Measurements from ENCODE around the gene RTN4R. TPM values are rescaled to one million over a fixed set of nuclear protein-coding genes. Genes with fewer than 3 reads are reported as not detected.

RTN4R gene
- total and polyA plus RNA-seq, 9 of the 15 experiments (the other 6 are each of a cell fraction or from before 2014, with no cell fraction given) = 0.04 to 2.8 (median 1.4) TPM; not detected in 3

DNA sequence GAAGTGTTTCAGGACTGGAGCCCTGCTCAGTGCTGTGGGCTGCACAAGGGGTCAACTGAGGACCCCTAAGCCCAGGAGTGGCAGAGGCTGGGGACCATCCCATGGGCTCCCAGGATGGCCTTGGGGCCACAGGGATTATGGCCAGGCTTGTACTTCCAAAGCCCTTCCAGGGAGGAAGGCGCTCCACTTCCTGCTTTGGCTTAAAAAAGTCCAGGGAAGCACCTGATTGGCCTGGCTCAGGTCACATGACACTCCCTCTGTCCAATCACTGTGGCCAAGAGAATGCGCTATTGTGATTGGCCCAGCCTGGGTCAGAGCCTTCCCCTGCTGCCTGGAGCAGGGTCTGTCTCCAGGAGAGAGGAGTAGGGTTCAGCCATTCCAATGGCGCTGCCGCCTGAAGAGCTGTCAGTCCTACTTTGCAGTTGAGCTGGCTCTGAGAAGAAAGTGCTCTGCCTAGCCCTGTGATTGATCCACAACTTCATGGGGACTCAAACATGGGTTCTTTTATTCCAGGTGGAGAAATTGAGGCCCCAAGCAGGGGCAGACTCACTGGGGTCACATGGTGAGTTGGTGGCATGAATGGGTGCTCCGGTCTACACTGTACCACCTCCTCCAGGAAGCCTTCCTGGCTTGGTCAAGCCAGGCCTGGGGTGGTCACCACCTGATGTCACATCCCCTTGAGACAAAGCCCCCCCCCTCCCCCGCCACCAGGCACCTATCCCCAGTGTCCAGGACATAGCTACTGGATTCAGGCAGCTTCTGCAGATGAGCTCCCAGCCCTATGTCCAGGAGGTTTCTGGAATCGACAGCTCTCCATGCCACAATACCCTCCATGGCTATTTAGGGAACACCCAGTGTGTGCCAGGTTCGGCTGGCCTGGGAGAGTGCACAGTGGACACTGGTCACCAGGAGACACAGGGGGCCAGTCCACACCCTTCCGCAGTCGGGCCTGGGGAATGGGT, 48.2 kb downstream of the RTN4R start (continued):
- TF ChIP-seq, protein P1, sequence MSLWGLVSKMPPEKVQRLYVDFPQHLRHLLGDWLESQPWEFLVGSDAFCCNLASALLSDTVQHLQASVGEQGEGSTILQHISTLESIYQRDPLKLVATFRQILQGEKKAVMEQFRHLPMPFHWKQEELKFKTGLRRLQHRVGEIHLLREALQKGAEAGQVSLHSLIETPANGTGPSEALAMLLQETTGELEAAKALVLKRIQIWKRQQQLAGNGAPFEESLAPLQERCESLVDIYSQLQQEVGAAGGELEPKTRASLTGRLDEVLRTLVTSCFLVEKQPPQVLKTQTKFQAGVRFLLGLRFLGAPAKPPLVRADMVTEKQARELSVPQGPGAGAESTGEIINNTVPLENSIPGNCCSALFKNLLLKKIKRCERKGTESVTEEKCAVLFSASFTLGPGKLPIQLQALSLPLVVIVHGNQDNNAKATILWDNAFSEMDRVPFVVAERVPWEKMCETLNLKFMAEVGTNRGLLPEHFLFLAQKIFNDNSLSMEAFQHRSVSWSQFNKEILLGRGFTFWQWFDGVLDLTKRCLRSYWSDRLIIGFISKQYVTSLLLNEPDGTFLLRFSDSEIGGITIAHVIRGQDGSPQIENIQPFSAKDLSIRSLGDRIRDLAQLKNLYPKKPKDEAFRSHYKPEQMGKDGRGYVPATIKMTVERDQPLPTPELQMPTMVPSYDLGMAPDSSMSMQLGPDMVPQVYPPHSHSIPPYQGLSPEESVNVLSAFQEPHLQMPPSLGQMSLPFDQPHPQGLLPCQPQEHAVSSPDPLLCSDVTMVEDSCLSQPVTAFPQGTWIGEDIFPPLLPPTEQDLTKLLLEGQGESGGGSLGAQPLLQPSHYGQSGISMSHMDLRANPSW (CRISPR knock-in tag; IDR thresholded peaks at IDR 0.05) = 0 out of 2 replicates have a peak, but pooled peaks have one; percentile 56
- TF ChIP-seq RBM17 (IDR thresholded peaks at IDR 0.05; ENCODE audit: borderline replicate concordance, low read depth, low read length) = no peak
- TF ChIP-seq JUN (IDR thresholded peaks at IDR 0.05; ENCODE audit: borderline replicate concordance, low read depth, low read length) = no peak
- 0 out of 2 replicates have a peak, but pooled peaks have one; percentile 62 for TF ChIP-seq JUN (CRISPR knock-in tag; IDR thresholded peaks at IDR 0.05; ENCODE audit: borderline replicate concordance)
- 0 out of 2 replicates have a peak, but pooled peaks have one; percentile 19 for TF ChIP-seq ZNF124 (CRISPR knock-in tag; IDR thresholded peaks at IDR 0.05)
- no peak for TF ChIP-seq SUPT5H (IDR thresholded peaks at IDR 0.05)
- TF ChIP-seq, protein P2, sequence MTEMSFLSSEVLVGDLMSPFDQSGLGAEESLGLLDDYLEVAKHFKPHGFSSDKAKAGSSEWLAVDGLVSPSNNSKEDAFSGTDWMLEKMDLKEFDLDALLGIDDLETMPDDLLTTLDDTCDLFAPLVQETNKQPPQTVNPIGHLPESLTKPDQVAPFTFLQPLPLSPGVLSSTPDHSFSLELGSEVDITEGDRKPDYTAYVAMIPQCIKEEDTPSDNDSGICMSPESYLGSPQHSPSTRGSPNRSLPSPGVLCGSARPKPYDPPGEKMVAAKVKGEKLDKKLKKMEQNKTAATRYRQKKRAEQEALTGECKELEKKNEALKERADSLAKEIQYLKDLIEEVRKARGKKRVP (CRISPR knock-in tag; IDR thresholded peaks at IDR 0.05) = no peak
- TF ChIP-seq CHD2 (IDR thresholded peaks at IDR 0.05; ENCODE audit: low read depth, low read length) = peak; percentile 30; the same call in 1 of the 2 replicates
- TF ChIP-seq CBX3 (IDR thresholded peaks at IDR 0.05; ENCODE audit: borderline replicate concordance in 1 of 2, low read length in 2 of 2) = peak in 1 of 2 experiments; percentile 92; a peak in 1 of 3 replicates
- TF ChIP-seq HNRNPLL (IDR thresholded peaks at IDR 0.05; ENCODE audit: low read depth, low read length, poor library complexity, severe bottlenecking) = peak; percentile 34
- no peak for TF ChIP-seq TEAD4 (IDR thresholded peaks at IDR 0.05; ENCODE audit: low read length)
- TF ChIP-seq TEAD4 (CRISPR knock-in tag; IDR thresholded peaks at IDR 0.05; ENCODE audit: borderline replicate concordance) = peak; percentile 54
- peak; percentile 64; the same call in 1 of the 2 replicates for TF ChIP-seq CBX5 (IDR thresholded peaks at IDR 0.05; ENCODE audit: borderline replicate concordance, low read depth)
- TF ChIP-seq TEAD1 (CRISPR knock-in tag; IDR thresholded peaks at IDR 0.05) = 0 out of 4 replicates have a peak, but pooled peaks of 1 of the 2 experiments have one; percentile 41
- TF ChIP-seq, protein P3, sequence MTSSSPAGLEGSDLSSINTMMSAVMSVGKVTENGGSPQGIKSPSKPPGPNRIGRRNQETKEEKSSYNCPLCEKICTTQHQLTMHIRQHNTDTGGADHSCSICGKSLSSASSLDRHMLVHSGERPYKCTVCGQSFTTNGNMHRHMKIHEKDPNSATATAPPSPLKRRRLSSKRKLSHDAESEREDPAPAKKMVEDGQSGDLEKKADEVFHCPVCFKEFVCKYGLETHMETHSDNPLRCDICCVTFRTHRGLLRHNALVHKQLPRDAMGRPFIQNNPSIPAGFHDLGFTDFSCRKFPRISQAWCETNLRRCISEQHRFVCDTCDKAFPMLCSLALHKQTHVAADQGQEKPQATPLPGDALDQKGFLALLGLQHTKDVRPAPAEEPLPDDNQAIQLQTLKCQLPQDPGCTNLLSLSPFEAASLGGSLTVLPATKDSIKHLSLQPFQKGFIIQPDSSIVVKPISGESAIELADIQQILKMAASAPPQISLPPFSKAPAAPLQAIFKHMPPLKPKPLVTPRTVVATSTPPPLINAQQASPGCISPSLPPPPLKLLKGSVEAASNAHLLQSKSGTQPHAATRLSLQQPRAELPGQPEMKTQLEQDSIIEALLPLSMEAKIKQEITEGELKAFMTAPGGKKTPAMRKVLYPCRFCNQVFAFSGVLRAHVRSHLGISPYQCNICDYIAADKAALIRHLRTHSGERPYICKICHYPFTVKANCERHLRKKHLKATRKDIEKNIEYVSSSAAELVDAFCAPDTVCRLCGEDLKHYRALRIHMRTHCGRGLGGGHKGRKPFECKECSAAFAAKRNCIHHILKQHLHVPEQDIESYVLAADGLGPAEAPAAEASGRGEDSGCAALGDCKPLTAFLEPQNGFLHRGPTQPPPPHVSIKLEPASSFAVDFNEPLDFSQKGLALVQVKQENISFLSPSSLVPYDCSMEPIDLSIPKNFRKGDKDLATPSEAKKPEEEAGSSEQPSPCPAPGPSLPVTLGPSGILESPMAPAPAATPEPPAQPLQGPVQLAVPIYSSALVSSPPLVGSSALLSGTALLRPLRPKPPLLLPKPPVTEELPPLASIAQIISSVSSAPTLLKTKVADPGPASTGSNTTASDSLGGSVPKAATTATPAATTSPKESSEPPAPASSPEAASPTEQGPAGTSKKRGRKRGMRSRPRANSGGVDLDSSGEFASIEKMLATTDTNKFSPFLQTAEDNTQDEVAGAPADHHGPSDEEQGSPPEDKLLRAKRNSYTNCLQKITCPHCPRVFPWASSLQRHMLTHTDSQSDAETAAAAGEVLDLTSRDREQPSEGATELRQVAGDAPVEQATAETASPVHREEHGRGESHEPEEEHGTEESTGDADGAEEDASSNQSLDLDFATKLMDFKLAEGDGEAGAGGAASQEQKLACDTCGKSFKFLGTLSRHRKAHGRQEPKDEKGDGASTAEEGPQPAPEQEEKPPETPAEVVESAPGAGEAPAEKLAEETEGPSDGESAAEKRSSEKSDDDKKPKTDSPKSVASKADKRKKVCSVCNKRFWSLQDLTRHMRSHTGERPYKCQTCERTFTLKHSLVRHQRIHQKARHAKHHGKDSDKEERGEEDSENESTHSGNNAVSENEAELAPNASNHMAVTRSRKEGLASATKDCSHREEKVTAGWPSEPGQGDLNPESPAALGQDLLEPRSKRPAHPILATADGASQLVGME (CRISPR knock-in tag; IDR thresholded peaks at IDR 0.05) = peak; percentile 50; the same call in 1 of the 2 replicates
- TF ChIP-seq FOXA3 (CRISPR knock-in tag; conservative IDR thresholded peaks at IDR 0.05 in 1 of 2, IDR thresholded peaks at IDR 0.05 in 1 of 2) = peak in 1 of 2 experiments; percentile 36; a peak in 1 of 4 replicates

Measured in K562 (cell line).